ENCODE results near the gene TBC1D2. TPM values are rescaled to one million over a fixed set of nuclear protein-coding genes. Genes with fewer than 3 reads are reported as not detected.

The TBC1D2 gene, protein sequence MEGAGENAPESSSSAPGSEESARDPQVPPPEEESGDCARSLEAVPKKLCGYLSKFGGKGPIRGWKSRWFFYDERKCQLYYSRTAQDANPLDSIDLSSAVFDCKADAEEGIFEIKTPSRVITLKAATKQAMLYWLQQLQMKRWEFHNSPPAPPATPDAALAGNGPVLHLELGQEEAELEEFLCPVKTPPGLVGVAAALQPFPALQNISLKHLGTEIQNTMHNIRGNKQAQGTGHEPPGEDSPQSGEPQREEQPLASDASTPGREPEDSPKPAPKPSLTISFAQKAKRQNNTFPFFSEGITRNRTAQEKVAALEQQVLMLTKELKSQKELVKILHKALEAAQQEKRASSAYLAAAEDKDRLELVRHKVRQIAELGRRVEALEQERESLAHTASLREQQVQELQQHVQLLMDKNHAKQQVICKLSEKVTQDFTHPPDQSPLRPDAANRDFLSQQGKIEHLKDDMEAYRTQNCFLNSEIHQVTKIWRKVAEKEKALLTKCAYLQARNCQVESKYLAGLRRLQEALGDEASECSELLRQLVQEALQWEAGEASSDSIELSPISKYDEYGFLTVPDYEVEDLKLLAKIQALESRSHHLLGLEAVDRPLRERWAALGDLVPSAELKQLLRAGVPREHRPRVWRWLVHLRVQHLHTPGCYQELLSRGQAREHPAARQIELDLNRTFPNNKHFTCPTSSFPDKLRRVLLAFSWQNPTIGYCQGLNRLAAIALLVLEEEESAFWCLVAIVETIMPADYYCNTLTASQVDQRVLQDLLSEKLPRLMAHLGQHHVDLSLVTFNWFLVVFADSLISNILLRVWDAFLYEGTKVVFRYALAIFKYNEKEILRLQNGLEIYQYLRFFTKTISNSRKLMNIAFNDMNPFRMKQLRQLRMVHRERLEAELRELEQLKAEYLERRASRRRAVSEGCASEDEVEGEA
- 8.0 TPM for total RNA-seq

DNA sequence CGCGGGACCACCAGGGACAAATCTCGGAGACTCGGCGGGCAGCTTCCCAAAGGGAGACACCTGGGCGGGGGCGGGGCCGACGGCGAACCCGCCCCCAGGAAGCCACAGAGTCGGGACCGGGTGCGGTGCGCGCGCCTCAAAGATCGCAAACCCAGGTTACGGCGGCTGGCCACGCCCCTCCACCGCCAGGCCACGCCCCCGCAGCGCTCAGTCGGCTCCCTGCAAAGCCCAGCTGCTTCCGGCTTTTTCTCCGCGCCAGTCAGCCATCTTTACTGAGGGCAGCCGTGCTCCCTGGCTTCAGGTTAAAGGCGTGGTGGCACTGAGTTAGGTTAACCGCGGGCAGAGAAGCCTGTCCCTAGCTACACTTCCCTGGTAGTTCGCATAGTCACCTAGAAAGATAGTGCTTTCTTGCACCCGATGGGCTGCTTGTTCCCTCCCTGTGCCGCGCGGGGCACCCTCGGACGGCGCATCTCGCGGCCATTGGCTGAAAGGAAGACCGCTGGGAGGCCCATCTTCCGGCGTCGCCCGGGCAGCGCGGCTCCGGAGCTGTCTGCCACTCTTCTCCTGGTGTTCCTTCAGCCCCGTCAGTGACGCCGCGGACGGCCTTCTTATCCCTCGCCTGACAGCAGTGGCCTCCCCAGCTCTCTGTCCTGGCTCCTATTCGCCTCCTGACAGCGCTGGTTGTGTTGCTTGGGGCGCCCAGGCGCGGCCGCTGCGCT, at the start of gene TBC1D2:
TBC1D2 (minus strand) TSS at position 72 of the 719 bp plus-strand sequence. CDS start 108 bp downstream, outside the sequence.
- Histone ChIP-seq H3K9me3 (ENCODE audit: low read depth, low read length) (no peaks in the 10 kb centered on the region), H3K27me3 (ENCODE audit: insufficient read depth, low read length) (no peaks in the 10 kb centered on the region), H3K4me3 (ENCODE audit: low read length) (peak within 1 kb of the TSS; percentile 94), H3K4me1 (ENCODE audit: insufficient read depth, low read length) (peaks cover 57% of the 10 kb centered on the region)

DNA sequence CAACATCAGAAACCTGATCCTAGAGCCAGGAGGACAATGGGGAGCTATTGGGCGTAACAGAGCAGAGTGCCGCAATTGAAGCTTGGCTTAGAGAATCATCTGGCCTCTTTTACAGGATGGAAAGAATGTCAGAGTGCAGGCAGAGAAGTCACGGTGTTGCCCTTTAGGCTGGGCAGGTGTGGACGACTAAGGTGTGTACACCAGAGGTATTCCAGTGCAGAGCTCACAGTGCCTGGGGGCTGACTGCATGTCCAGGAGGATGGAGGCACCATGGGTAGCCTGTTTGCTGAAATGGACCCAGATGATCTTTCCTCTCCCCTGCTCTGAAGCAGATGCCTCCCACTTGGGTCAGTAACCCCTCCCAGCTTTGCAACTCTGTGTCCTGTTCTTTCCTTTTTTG, 48.9 kb upstream of the TBC1D2 start:
- Histone ChIP-seq H3K9me3 (ENCODE audit: low read depth, low read length) (no peaks in the 10 kb centered on the region), H3K4me1 (ENCODE audit: insufficient read depth, low read length) (no peaks in the 10 kb centered on the region), H3K27me3 (ENCODE audit: insufficient read depth, low read length) (no peaks in the 10 kb centered on the region), H3K4me3 (ENCODE audit: low read length) (no peak overlapping the region)

DNA sequence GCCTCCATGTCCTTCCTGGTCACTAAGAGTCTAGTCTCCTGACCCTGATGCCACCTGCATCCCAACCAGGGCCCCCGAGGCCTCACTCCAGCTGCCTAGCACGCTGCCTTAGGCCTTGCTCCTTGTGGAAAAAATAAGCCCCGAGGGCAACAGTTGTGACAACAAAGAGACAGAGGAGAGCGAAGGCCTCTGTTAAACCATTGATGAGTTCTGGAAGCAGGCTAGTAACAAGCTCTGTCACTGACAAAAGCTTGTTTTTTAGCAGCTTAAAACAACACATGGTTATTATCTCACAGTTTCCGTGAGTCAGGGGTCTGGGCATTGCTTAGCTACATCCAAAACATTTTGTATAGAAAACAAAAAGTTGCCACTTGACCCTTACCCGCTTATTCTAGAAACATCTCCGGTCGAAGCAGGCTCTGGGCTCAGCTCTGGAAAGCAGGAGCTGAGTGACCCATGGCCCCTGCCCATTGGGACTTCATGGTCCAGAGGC, 48.2 kb upstream of the TBC1D2 start:
- Histone ChIP-seq H3K4me3 (ENCODE audit: low read length) (no peak overlapping the region), H3K27me3 (ENCODE audit: insufficient read depth, low read length) (no peaks in the 10 kb centered on the region), H3K9me3 (ENCODE audit: low read depth, low read length) (no peaks in the 10 kb centered on the region), H3K4me1 (ENCODE audit: insufficient read depth, low read length) (no peaks in the 10 kb centered on the region)

DNA sequence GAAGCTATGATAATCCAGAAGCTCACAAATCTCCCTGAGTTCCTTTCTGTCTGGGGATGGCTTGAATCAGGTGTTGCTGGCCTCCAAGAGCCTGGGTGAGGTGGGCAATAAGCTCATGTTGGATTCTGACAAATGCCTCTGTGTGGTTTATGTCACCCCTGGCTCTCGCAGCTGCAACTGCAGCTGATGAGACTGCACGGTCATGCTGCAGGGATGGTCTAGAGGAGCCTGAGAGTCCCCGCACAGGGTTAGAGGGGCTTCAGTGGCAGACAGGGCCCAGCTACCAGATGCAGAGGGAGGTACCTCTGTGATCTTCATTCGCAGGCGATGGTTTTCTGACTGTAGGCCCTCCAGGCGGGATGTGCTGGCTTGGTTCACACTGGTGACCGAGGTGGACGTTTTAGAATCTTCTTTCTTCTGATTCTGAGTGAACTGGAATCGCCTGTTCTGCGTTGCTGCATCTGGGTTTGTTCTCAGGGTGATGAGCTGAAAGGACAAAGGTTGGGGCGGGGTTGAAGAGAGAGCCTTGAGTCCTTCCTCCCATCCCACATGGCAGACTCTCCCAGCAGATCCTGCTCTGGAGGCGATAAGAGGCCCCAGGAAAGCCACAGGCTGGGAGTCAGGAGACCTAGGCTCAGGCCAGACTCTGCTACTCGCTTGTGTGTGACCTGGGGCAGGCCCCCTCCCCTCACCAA, 47.6 kb upstream of the TBC1D2 start:
- Histone ChIP-seq H3K4me3 (ENCODE audit: low read length) (no peak overlapping the region), H3K9me3 (ENCODE audit: low read depth, low read length) (no peaks in the 10 kb centered on the region), H3K27me3 (ENCODE audit: insufficient read depth, low read length) (no peaks in the 10 kb centered on the region), H3K4me1 (ENCODE audit: insufficient read depth, low read length) (no peaks in the 10 kb centered on the region)

DNA sequence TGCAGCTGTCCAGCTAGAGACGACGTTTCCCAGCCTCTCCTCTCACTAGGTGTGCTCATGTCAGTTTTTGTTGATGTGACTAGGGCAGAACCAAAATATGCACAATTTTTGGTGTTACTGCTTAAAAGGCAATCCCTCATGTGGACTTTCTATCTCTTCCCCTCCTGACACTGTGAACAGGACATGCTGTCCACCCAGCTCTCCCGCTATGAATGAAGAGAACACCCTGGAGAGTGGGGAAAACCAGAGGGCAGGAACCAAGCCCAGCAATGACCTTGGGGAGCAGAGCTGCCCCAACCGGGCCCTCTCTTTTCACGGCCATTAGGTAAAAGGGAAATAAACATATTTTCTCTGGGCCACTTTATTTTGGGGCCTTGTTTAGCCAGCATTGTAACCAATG, 46.7 kb upstream of the TBC1D2 start:
- no peaks in the 10 kb centered on the region for H3K9me3 ChIP-seq (ENCODE audit: low read depth, low read length)
- no peaks in the 10 kb centered on the region for H3K27me3 ChIP-seq (ENCODE audit: insufficient read depth, low read length)
- no peak overlapping the region for H3K4me3 ChIP-seq (ENCODE audit: low read length)
- no peaks in the 10 kb centered on the region for H3K4me1 ChIP-seq (ENCODE audit: insufficient read depth, low read length)

DNA sequence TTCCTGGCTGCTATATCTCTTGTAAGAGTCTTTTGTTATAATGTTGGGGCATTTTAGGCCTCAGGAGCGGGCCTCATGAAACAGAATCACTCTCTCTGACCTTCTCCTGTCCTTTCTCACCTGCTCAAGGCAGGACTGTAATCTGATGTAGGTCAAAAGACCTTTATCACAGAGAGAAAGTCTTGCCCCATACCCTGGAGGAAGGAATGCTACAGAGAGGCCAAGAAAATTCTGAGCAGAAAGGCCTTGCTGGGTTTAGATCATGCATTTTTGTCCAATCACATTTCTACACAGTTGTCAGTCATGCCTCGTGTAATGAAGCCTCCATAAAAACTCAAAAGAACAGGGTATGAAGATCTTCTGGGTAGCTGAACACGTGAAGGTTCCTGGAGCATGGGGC, 45.2 kb upstream of the TBC1D2 start:
- H3K4me3 ChIP-seq (ENCODE audit: low read length) = no peak overlapping the region
- no peaks in the 10 kb centered on the region for H3K4me1 ChIP-seq (ENCODE audit: insufficient read depth, low read length)
- H3K9me3 ChIP-seq (ENCODE audit: low read depth, low read length) = no peaks in the 10 kb centered on the region
- H3K27me3 ChIP-seq (ENCODE audit: insufficient read depth, low read length) = no peaks in the 10 kb centered on the region

DNA sequence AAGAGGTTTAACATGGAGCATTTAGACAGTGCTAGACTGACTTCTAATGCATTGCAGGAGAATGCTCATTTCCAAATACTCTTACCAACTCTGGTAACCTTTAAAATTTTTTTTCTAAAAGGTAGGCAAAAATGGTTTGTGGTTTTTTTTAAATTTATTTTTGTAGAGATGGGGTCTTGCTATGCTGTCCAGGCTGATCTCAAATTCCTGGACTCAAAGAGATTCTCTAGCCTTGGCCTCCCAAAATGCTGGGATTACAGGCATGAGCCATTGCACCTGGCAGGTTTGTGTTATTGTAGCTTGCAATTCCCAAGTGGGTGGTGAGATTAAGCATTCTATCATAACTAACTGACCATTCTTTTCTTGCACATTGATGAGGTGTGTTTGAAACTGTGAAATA, 43.0 kb upstream of the TBC1D2 start:
- no peaks in the 10 kb centered on the region for H3K9me3 ChIP-seq (ENCODE audit: low read depth, low read length)
- H3K4me3 ChIP-seq (ENCODE audit: low read length) = no peak overlapping the region
- no peaks in the 10 kb centered on the region for H3K27me3 ChIP-seq (ENCODE audit: insufficient read depth, low read length)
- H3K4me1 ChIP-seq (ENCODE audit: insufficient read depth, low read length) = no peaks in the 10 kb centered on the region

DNA sequence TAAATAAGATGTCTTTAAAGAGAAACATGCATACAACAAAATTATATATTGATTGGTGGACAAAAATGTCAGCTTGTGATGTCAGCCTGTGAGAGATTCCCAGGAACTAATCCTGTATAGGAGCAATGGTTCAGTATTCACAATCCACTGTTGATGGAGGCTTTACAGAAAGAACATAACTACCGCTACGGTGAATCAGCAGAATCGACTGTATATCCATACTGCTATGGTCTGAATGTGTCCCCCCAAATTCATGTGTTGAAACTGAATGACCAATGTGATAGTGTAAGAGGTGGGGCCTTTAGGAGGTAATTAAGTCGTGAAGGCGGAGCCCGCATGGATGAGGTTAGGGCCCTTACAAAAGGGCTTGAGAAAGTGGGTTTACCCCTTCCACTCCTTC, 40.4 kb upstream of the TBC1D2 start:
- no peaks in the 10 kb centered on the region for H3K9me3 ChIP-seq (ENCODE audit: low read depth, low read length)
- H3K4me1 ChIP-seq (ENCODE audit: insufficient read depth, low read length) = no peaks in the 10 kb centered on the region
- H3K27me3 ChIP-seq (ENCODE audit: insufficient read depth, low read length) = no peaks in the 10 kb centered on the region
- no peak overlapping the region for H3K4me3 ChIP-seq (ENCODE audit: low read length)

DNA sequence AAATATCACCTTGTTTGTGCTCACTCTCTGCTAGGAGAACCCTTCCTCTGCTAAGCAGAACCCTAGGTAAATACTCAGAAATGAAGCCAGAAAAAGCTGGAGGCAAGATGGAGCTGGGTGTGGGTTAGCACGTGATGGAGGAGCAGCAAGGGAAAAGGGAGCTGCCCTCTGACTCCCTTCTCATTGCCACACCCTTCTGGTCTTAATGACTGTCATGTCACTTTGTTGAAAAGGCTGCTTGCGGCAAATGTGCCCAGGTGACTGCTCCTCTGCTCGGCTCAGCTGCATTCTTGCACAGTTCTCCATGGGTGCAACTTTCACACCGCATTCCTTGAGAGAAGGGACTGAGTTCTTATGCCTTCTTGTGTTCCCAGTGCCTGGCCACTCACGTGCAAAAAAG, 36.4 kb upstream of the TBC1D2 start:
- H3K9me3 ChIP-seq (ENCODE audit: low read depth, low read length) = no peaks in the 10 kb centered on the region
- H3K27me3 ChIP-seq (ENCODE audit: insufficient read depth, low read length) = no peaks in the 10 kb centered on the region
- H3K4me3 ChIP-seq (ENCODE audit: low read length) = no peak overlapping the region
- no peaks in the 10 kb centered on the region for H3K4me1 ChIP-seq (ENCODE audit: insufficient read depth, low read length)

DNA sequence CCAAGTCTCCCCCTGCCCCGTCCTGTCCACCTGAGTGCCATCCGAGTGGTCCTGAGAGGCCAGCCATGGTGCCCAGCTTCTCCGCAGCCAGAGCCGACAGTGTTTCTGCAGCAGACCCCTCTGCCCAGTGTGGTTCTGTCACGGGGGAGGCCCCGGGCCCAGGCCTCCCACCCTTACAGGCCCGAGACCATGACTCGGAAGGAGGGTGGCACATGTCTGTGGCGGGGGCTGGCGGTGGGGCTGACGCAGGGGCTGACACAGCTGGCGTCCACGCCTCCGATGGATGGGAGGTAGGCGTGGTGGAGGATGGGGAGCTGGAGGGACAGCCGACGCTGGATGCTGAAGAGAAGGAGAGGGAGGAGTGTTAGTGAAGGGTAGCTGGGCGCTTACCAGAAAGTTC, 35.0 kb upstream of the TBC1D2 start:
- no peaks in the 10 kb centered on the region for H3K4me1 ChIP-seq (ENCODE audit: insufficient read depth, low read length)
- no peaks in the 10 kb centered on the region for H3K27me3 ChIP-seq (ENCODE audit: insufficient read depth, low read length)
- no peak overlapping the region for H3K4me3 ChIP-seq (ENCODE audit: low read length)
- no peaks in the 10 kb centered on the region for H3K9me3 ChIP-seq (ENCODE audit: low read depth, low read length)

DNA sequence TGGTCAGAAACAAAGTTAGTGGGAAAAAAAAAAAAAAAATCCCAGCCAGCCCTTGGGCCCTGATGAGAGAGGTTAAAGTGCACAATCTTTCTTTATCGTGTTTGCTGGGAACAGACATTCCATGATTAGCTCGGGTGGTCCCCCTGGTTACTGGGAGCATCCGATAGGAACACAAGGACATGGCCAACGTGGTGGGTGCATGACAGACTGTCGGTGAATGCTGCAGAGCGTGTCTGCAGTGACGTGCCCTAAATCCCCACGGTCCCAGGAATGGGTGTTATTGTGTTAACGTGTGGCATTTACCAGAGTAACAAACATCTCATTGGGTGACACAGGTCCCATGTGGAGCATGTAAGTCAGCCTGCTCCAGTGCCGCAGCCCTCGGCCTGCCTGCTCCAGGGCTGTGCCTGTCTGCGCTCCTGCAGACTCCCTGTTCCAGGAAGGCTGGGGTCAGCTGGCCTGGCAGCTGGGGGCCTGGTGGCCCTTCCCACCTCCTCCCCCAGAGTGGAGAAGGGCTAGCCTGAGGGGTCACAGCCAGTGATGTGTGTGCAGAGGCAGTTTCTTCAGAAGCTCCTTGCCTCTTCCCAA, 34.3 kb upstream of the TBC1D2 start:
- Histone ChIP-seq H3K4me3 (ENCODE audit: low read length) (no peak overlapping the region), H3K4me1 (ENCODE audit: insufficient read depth, low read length) (no peaks in the 10 kb centered on the region), H3K27me3 (ENCODE audit: insufficient read depth, low read length) (no peaks in the 10 kb centered on the region)

DNA sequence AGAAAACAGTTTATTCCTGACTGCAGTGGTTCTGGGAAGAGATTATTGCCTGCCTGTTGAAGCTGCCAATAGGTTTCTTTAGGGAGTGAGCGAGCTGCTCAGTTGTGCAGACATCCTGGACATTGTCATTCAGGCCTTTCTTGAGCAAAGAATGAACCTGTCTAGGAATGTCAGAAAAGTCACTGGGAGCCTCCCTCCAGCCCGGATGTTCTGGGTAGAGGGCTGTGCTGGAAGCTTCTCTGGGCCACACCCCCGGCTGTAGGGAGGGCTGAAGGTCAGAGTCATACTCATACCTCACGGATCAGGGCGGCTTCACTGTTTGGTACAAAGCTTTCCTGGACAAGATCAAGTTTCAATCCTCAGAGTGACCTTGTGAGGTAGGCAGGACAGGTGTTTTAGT, 33.4 kb upstream of the TBC1D2 start:
- no peak overlapping the region for H3K4me3 ChIP-seq (ENCODE audit: low read length)
- H3K9me3 ChIP-seq (ENCODE audit: low read depth, low read length) = no peaks in the 10 kb centered on the region
- H3K27me3 ChIP-seq (ENCODE audit: insufficient read depth, low read length) = no peaks in the 10 kb centered on the region
- H3K4me1 ChIP-seq (ENCODE audit: insufficient read depth, low read length) = no peaks in the 10 kb centered on the region

More for the DNA sequence above, 34.3 kb upstream of the TBC1D2 start:
- H3K9me3 ChIP-seq (ENCODE audit: low read depth, low read length) = no peaks in the 10 kb centered on the region

DNA sequence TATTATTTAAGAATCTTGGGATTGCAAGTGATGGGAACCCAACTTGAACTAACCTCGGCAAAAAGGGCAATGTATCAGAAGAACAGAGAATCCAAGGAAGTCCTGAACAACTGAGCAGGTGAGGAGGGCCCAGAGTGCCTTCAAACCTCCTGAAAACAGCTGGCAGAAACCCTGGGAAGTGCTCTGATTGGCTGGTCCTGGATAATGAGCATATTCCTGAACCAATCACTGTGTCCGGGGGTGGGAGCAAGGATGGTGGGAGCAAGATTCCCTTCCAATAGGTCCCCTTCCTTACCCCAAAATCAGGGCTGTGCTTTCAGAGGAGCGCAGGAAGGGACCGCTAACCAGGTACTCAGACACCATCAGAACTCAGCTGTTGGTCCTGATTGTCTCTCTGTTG, 31.9 kb upstream of the TBC1D2 start:
- no peaks in the 10 kb centered on the region for H3K27me3 ChIP-seq (ENCODE audit: insufficient read depth, low read length)
- no peak overlapping the region for H3K4me3 ChIP-seq (ENCODE audit: low read length)
- no peaks in the 10 kb centered on the region for H3K4me1 ChIP-seq (ENCODE audit: insufficient read depth, low read length)
- no peaks in the 10 kb centered on the region for H3K9me3 ChIP-seq (ENCODE audit: low read depth, low read length)

DNA sequence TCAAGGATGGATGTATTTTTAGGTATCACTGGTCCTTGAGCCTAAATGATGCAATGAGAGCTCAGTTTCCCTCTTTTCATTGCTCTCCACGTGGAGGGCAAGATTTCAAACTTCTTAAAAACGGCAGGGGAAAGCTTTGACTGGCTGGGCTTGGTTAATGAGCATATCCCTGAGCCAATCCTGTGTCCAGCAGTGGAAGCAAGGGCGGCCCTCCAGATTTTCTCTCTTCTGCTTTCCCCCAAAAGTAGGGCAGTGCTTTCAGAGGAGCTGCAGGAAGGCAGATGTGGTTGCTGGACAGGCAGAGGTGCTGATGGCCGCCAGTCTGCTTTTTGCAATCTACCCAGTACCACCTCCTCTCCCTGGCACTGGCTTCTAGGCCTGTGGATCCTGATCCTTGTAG, 30.0 kb upstream of the TBC1D2 start:
- H3K4me3 ChIP-seq (ENCODE audit: low read length) = no peak overlapping the region
- H3K27me3 ChIP-seq (ENCODE audit: insufficient read depth, low read length) = no peaks in the 10 kb centered on the region
- H3K4me1 ChIP-seq (ENCODE audit: insufficient read depth, low read length) = no peaks in the 10 kb centered on the region
- no peaks in the 10 kb centered on the region for H3K9me3 ChIP-seq (ENCODE audit: low read depth, low read length)
